ENCODE results near the gene GAS2L1.

DNA sequence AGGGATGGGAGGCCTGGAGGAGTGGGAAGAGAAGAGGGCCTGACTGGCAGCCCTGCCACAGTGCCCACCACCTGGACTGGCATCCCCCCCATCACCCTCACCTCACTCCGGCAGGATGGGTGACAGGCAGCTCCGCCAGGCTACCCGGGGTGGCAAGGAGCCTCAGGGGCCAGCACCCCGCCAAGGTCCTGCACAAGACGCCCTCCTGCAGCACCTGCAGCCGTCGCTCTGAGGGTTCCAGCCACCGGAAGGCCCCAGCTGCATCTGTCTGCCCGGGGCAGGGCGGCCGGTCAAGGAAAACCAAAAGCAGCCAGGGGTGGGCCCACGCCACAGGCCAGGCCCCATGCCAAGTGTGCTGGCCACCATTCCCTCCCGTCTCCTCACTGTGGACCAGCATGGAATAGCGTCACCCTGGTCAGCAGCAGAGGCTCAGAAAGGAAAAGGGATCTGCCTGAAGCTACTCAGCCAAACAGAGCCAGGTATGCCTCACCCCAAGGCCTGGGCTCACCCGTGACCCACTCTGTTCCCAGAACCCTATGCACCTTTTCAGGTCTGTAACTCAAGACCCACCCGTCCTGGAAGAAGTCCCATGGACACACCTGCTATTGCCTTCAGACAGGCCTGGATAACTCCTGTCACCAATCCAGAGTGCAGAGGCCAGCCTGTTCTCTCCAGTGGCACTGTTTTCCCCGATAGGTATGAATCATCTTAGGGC is 45.7 kb upstream of the GAS2L1 start:
- TF ChIP-seq GATA2 (IDR thresholded peaks at IDR 0.05; ENCODE audit: low read depth, low read length) = no peak
- TF ChIP-seq GATA3 (IDR thresholded peaks at IDR 0.05; ENCODE audit: low read depth, low read length) = no peak
